Parathyroid adenoma (tissue), 2 donors: ENCODE data around the gene MICALL2.
"Not testable (repeated sequence)": the region's sequence is repeated elsewhere in the genome, so short reads cannot be mapped to it uniquely, and the experiment has no call there.

Experiments
- H2AFZ ChIP-seq: fragments of 300-600 bp; sonication (generic); one replicate; pipeline ENCODE4 v1.7.0; 2017; ENCODE audit warnings: antibody characterized with exemption, mild to moderate bottlenecking
- H3K27ac ChIP-seq: fragments of 300-600 bp; sonication (generic); one replicate; pipeline ENCODE4 v1.7.0; 2017
- H3K27me3 ChIP-seq: fragments of 300-600 bp; sonication (generic); one replicate; pipeline ENCODE4 v1.7.0; 2017; ENCODE audit warnings: low read length; ENCODE audit not compliant: control insufficient read depth, insufficient read depth
- H3K36me3 ChIP-seq: fragments of 300-600 bp; sonication (generic); one replicate; pipeline ENCODE4 v1.7.0; 2017; ENCODE audit warnings: low read length; ENCODE audit not compliant: control insufficient read depth, insufficient read depth
- H3K4me1 ChIP-seq: fragments of 300-600 bp; sonication (generic); one replicate; pipeline ENCODE4 v1.7.0; 2017; ENCODE audit warnings: control low read depth
- H3K4me2 ChIP-seq: fragments of 300-600 bp; sonication (generic); one replicate; pipeline ENCODE4 v1.7.0; 2017; ENCODE audit warnings: low read length
- H3K4me3 ChIP-seq: fragments of 300-600 bp; sonication (generic); one replicate; pipeline ENCODE4 v1.7.0; 2017; ENCODE audit warnings: low read depth, low read length
- H3K79me2 ChIP-seq: fragments of 300-600 bp; sonication (generic); one replicate; pipeline ENCODE4 v1.7.0; 2017; ENCODE audit warnings: control low read depth
- H3K9ac ChIP-seq: fragments of 300-600 bp; sonication (generic); one replicate; pipeline ENCODE4 v1.7.0; 2017; ENCODE audit warnings: mild to moderate bottlenecking
- H3K9me3 ChIP-seq: fragments of 300-600 bp; sonication (generic); one replicate; pipeline ENCODE4 v1.7.0; 2017; ENCODE audit warnings: low read length; ENCODE audit not compliant: control insufficient read depth
- TF ChIP-seq, protein P1 (sequence below): fragments of 300-600 bp; sonication (generic); IDR thresholded peaks from one replicate; pipeline ENCODE4 v1.7.0; 2017; ENCODE audit warnings: antibody characterized with exemption, mild to moderate bottlenecking
- donor health status: primary hyperparathyroidism.

Gene MICALL2

DNA sequence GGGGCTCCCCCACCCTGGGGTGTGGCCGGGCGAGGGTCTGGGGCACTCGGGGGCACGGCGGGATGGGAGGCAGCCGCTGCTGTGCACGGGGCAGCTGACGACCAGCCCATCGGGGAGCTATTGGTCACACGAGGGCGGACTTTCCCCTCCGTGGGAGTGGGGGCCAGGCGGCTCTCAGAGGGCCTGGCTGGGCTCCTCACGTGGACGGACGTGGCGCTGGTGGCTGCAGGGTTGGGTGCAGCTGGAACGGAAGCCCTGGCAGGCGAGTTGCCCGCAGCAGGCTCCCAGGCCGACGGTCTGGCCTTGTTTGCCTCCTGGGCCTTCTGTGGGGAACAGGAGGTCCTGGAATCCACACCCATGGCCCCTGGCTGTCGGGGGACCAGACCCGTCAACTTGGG lies 14.3 kb downstream of the MICALL2 start:
- no peak overlapping the region for H2AFZ ChIP-seq
- H3K27me3 ChIP-seq, result no peaks in the 10 kb centered on the region
- H3K79me2 ChIP-seq, result no peaks in the 10 kb centered on the region
- H3K36me3 ChIP-seq, result no peaks in the 10 kb centered on the region
- TF ChIP-seq, protein P1, sequence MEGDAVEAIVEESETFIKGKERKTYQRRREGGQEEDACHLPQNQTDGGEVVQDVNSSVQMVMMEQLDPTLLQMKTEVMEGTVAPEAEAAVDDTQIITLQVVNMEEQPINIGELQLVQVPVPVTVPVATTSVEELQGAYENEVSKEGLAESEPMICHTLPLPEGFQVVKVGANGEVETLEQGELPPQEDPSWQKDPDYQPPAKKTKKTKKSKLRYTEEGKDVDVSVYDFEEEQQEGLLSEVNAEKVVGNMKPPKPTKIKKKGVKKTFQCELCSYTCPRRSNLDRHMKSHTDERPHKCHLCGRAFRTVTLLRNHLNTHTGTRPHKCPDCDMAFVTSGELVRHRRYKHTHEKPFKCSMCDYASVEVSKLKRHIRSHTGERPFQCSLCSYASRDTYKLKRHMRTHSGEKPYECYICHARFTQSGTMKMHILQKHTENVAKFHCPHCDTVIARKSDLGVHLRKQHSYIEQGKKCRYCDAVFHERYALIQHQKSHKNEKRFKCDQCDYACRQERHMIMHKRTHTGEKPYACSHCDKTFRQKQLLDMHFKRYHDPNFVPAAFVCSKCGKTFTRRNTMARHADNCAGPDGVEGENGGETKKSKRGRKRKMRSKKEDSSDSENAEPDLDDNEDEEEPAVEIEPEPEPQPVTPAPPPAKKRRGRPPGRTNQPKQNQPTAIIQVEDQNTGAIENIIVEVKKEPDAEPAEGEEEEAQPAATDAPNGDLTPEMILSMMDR, result no peak
- no peaks in the 10 kb centered on the region for H3K9me3 ChIP-seq
- H3K4me1 ChIP-seq, result no peaks in the 10 kb centered on the region
- H3K9ac ChIP-seq, result no peak overlapping the region
- H3K4me2 ChIP-seq, result no peak overlapping the region
- no peak overlapping the region for H3K4me3 ChIP-seq
- no peak overlapping the region for H3K27ac ChIP-seq

DNA sequence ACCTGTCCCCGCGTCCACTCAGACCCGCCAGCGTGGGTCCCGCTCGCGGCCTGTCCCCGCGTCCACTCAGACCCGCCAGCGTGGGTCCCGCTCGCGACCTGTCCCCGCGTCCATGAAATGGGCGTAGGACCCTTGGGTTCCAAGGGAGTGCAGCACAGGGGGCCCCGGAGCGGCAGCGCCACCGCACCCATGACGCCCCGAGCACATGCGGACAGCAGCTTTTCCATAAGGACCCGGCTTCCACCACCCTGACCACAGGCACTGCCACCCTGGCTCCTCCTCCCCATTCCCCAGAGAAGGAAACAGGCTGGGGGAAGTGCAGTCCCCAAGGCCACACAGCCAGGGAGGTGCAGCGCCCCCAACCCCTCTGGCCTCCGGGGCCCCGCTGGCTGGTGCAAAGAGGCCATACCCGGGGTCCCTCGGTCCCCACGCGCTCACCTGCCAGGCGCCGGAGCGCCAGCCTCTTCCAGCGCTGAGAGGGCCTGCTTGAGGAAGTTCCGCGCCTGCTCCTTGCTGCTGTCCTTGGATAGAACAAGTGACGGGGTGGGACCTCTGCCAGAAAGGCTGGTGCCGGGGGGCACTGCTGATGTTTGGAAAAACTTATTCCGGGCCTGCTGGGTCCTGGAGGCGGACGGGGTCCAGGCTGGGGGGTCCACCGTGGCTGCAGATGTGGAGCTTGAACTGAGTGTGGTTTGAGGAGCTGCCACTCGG lies 14.9 kb downstream of the MICALL2 start:
- Histone ChIP-seq H3K9ac (no peak overlapping the region), H3K9me3 (no peaks in the 10 kb centered on the region), H3K27ac (no peak overlapping the region), H2AFZ (no peak overlapping the region), H3K4me1 (no peaks in the 10 kb centered on the region), H3K36me3 (no peaks in the 10 kb centered on the region), H3K4me2 (no peak overlapping the region), H3K27me3 (no peaks in the 10 kb centered on the region), H3K79me2 (no peaks in the 10 kb centered on the region), H3K4me3 (no peak overlapping the region)
- TF ChIP-seq, protein P1, result no peak

DNA sequence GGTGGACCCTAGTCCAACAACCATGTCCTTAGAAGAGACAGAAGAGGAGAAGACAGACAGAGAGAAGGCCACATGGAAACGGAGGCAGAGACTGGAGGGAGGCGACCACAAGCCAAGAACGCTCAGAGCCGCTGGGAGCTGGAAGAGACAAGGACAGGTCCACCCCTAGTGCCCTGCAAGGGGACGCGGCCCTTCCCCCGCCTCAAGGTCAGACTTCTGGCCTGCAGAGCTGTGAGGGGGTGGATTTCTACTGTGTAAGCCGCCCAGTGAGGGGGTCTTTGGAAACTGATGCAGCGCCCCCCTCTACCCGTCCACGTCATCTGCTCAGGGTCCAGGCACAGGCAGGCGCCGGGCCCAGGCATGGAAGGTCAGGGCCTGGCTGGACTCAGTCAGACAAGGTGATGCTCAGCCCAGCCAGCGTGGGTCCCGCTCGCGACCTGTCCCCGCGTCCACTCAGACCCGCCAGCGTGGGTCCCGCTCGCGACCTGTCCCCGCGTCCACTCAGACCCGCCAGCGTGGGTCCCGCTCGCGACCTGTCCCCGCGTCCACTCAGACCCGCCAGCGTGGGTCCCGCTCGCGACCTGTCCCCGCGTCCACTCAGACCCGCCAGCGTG lies 15.6 kb downstream of the MICALL2 start:
- not testable (repeated sequence) for H2AFZ ChIP-seq

DNA sequence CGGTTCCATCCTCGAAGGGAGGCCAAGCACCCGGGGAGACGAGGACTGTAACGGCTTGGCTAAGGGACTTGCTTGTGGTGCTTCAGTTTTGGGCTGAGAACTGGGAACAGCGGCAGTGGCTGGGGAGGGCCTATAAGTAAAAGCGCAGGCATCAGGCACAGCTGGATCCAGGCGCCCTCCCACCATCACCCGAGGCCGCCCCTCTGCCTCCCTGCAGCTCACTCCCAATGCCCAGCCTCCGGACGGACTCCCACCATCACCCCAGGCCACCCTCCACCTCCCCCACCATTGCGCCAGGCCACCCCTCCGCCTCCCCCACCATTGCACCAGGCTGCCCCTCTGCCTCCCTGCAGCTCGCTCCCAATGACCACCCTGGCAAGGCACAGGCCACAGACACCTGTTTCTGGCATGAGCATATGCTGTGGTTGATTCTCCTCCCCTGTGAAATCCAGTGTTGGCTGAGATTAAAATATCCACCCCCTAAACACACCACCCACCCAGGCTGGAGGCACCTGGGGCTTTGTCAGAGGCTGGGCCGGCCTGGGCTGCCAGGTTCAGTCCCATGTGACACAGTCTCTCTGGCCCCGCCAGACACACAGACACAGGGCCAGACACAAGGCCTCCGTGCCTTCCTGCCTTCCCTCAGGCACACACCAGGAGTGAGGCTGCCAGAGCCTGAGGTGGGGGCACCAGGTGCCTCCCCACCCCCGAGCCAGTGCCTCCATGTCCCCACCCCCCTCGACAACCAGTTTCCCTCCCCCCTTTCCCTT lies 16.7 kb downstream of the MICALL2 start:
- TF ChIP-seq, protein P1, result no peak
- no peak overlapping the region for H3K9ac ChIP-seq
- no peak overlapping the region for H3K4me2 ChIP-seq
- H3K4me1 ChIP-seq, result no peaks in the 10 kb centered on the region
- H3K36me3 ChIP-seq, result no peaks in the 10 kb centered on the region
- no peaks in the 10 kb centered on the region for H3K79me2 ChIP-seq
- no peak overlapping the region for H2AFZ ChIP-seq
- no peaks in the 10 kb centered on the region for H3K27me3 ChIP-seq
- no peak overlapping the region for H3K27ac ChIP-seq
- H3K4me3 ChIP-seq, result no peak overlapping the region
- H3K9me3 ChIP-seq, result no peaks in the 10 kb centered on the region

More for the DNA sequence above, 15.6 kb downstream of the MICALL2 start:
- not testable (repeated sequence) for H3K4me1 ChIP-seq, H3K4me2 ChIP-seq, H3K9ac ChIP-seq, H3K9me3 ChIP-seq, H3K4me3 ChIP-seq, H3K36me3 ChIP-seq, H3K27me3 ChIP-seq, H3K27ac ChIP-seq, H3K79me2 ChIP-seq

DNA sequence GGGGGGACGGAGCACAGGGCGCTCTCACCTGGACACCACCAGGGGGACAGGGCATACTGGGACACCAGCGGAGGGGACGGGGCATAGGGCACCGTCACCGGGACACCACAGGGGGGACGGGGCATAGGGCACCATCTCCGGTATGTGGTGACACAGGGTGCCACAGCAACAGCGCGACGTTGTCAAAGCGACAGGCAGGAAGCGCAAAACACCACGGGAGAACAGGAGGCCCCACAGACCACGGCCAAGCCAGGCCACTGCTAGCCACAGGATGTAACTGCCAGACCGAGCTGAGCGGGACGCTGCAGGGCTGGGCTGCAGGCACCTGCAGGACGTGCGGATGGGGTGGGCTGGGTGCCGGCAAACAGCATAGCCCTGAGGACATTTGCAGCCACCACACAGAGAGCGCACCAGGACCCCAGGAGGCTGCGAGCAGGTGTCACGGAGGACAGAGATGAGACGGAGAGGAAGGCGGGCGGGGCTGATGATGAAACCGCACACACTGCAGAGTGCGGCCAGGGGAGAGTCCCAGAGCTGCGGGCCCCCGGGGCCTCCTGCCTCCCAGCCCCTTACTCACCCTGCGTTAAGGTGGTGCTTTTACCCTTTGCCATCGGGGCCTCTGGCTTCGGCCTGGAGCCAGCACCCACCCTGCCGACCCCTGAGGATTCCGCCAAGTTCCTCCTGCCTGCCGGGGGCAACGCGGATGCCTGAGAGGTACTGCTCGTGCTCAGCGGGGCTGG lies 17.5 kb downstream of the MICALL2 start:
- Histone ChIP-seq H3K36me3 (no peaks in the 10 kb centered on the region), H3K9ac (no peak overlapping the region), H3K4me1 (no peaks in the 10 kb centered on the region), H2AFZ (no peak overlapping the region), H3K79me2 (no peaks in the 10 kb centered on the region), H3K27me3 (no peaks in the 10 kb centered on the region), H3K4me3 (no peak overlapping the region), H3K27ac (no peak overlapping the region), H3K4me2 (no peak overlapping the region), H3K9me3 (no peaks in the 10 kb centered on the region)
- TF ChIP-seq, protein P1, result no peak
